NCI-H2107 treated with DMSO at 0.1 percent for 48 hours (cell line): ENCODE measurements around the gene COP1.

Experiments used
- DNase-seq: peaks from one replicate; lab custom pipeline; 2025; ENCODE audit not compliant: unreplicated experiment; lab: John Stamatoyannopoulos, UW

The COP1 gene

GRCh38 chr1:176201568-176201967 is 5.5 kb downstream of the COP1 start:
- no peak for DNase-seq

GRCh38 chr1:176199707-176200106 is 7.4 kb downstream of the COP1 start:
- no peak for DNase-seq

GRCh38 chr1:176198413-176198812 is 8.7 kb downstream of the COP1 start:
- DNase-seq = no peak

GRCh38 chr1:176196728-176197127 is 10.4 kb downstream of the COP1 start:
- DNase-seq = no peak

GRCh38 chr1:176195547-176195946 is 11.5 kb downstream of the COP1 start:
- no peak for DNase-seq

- DNase-seq = no peak
Observed at GRCh38 chr1:176193663-176194062, 13.4 kb downstream of the COP1 start.

- peak; percentile 88 for DNase-seq
Observed at GRCh38 chr1:176193023-176193422, 14.1 kb downstream of the COP1 start.

- no peak for DNase-seq
Observed at GRCh38 chr1:176188604-176189003, 18.5 kb downstream of the COP1 start.

- no peak for DNase-seq
Observed at GRCh38 chr1:176187001-176187400, 20.1 kb downstream of the COP1 start.

GRCh38 chr1:176183618-176184017 is 23.5 kb downstream of the COP1 start:
- DNase-seq = no peak

GRCh38 chr1:176178316-176178715 is 28.8 kb downstream of the COP1 start:
- no peak for DNase-seq

GRCh38 chr1:176177764-176178163 is 29.3 kb downstream of the COP1 start:
- no peak for DNase-seq

- no peak for DNase-seq
Observed at GRCh38 chr1:176174108-176174507, 33.0 kb downstream of the COP1 start.

- DNase-seq = no peak
Observed at GRCh38 chr1:176172215-176172614, 34.9 kb downstream of the COP1 start.

GRCh38 chr1:176167210-176167609 is 39.9 kb downstream of the COP1 start:
- no peak for DNase-seq

- no peak for DNase-seq
Observed at GRCh38 chr1:176165573-176165972, 41.5 kb downstream of the COP1 start.

- no peak for DNase-seq
Observed at GRCh38 chr1:176164014-176164678, 42.9 kb downstream of the COP1 start.

GRCh38 chr1:176159993-176160392 is 47.1 kb downstream of the COP1 start:
- no peak for DNase-seq

- no peak for DNase-seq
Observed at GRCh38 chr1:176157995-176158394, 49.1 kb downstream of the COP1 start.

- DNase-seq = no peak
Observed at GRCh38 chr1:176149939-176150807, 56.9 kb downstream of the COP1 start.

GRCh38 chr1:176144526-176144925 is 62.6 kb downstream of the COP1 start:
- DNase-seq = no peak

- no peak for DNase-seq
Observed at GRCh38 chr1:176142973-176143372, 64.1 kb downstream of the COP1 start.
